HG03571 (cell line): Measurements from ENCODE around the gene MINDY1.

Source experiments
- ATAC-seq: cut with Tn5 transposase; IDR thresholded peaks from one replicate; pipeline ENCODE4 v1.9.1; 2021; ENCODE audit not compliant: unreplicated experiment

MINDY1 gene

GRCh38 chr1:150987924-150988323 lies 18.8 kb downstream of the MINDY1 start:
- no peak for ATAC-seq

- ATAC-seq = no peak
Measured at GRCh38 chr1:150985179-150985825, 21.4 kb downstream of the MINDY1 start.

GRCh38 chr1:150981805-150982712 lies 24.6 kb downstream of the MINDY1 start, which contains the start of gene ANXA9:
Gene ANXA9, plus strand, starts transcription at chr1:150982292. Its CDS starts 814 bp downstream, at chr1:150983106.
- ATAC-seq = no peak

- ATAC-seq = no peak
Measured at GRCh38 chr1:150981177-150981804, 25.4 kb downstream of the MINDY1 start.

- peak; percentile 44 for ATAC-seq
Measured at GRCh38 chr1:150979092-150980056, 27.3 kb downstream of the MINDY1 start.

- no peak for ATAC-seq
Measured at GRCh38 chr1:150976879-150977694, 29.6 kb downstream of the MINDY1 start.

GRCh38 chr1:150976401-150976821 lies 30.3 kb downstream of the MINDY1 start:
- no peak for ATAC-seq

GRCh38 chr1:150974580-150975478 lies 31.9 kb downstream of the MINDY1 start, which contains the start of gene CERS2:
Gene CERS2, minus strand, starts transcription at chr1:150974835. Its CDS starts 5,745 bp downstream, at chr1:150969090.
- ATAC-seq = peak; percentile 53

GRCh38 chr1:150973836-150974579 lies 32.7 kb downstream of the MINDY1 start:
- peak; percentile 44 for ATAC-seq

- no peak for ATAC-seq
Measured at GRCh38 chr1:150973258-150973835, 33.4 kb downstream of the MINDY1 start.

GRCh38 chr1:150972417-150972940 lies 34.2 kb downstream of the MINDY1 start:
- no peak for ATAC-seq

- ATAC-seq = no peak
Measured at GRCh38 chr1:150971583-150972416, 34.9 kb downstream of the MINDY1 start.

GRCh38 chr1:150970808-150971582 lies 35.7 kb downstream of the MINDY1 start:
- no peak for ATAC-seq

- ATAC-seq = no peak
Measured at GRCh38 chr1:150969626-150970025, 37.1 kb downstream of the MINDY1 start.

GRCh38 chr1:150968491-150968890 lies 38.2 kb downstream of the MINDY1 start:
- no peak for ATAC-seq
